SH-SY5Y (cell line): ENCODE results near the gene ODAM.

Experiments used
- GATA2 ChIP-seq: IDR thresholded peaks from 2 replicates; pipeline ENCODE4 v1.6.1; 2011; ENCODE audit warnings: mild to moderate bottlenecking, low read depth, low read length
- GATA3 ChIP-seq: IDR thresholded peaks from 2 replicates; pipeline ENCODE4 v1.6.1; 2011; ENCODE audit warnings: low read depth, mild to moderate bottlenecking, low read length, moderate library complexity

DNA sequence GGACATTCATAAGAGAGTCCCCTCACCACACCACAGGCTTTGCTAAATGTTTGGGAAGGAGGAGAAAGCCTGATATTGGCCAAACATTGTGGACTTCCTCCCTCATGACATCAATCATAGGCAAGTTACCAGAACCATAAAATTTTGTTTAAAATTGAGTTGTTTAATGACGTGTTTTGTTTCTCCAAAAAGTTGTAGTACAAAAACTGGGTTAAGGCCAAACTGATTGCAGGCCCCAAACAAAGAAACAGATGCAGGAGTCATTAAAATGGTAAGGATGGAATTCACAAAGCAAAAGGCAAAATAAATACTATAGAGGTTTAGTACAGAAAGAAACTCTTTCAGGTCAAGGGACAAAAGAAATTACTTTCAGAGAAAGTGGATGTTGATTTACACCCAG, 3.9 kb upstream of the ODAM start:
- TF ChIP-seq GATA3 (no peak), GATA2 (no peak)
